GM23338 (cell line): Measurements from ENCODE around the gene ARHGEF10L. TPM values are rescaled to one million over a fixed set of nuclear protein-coding genes. Genes with fewer than 3 reads are reported as not detected.

Source experiments
- ATAC-seq: fragments of 200-7000 bp; cut with Tn5 transposase; 3 replicates; pipeline ENCODE4 v1.9.1; 2020
- DNase-seq: peaks from one replicate; pipeline ENCODE4 v3.0.0-alpha.2; 2015; ENCODE audit warnings: low spot score
- H2AFZ ChIP-seq: fragments of 200-600 bp; sonication (generic); 2 replicates; pipeline ENCODE4 v1.8.0; 2016; ENCODE audit warnings: antibody characterized with exemption, mild to moderate bottlenecking, moderate library complexity
- H3F3A ChIP-seq: fragments of 200-600 bp; sonication (generic); replicated peaks from 2 replicates; pipeline ENCODE4 v1.8.0; 2017; ENCODE audit warnings: antibody characterized with exemption, mixed run types, low read depth
- H3K27ac ChIP-seq: fragments of 200-600 bp; sonication (generic); 2 replicates; pipeline ENCODE4 v1.6.1; 2016; ENCODE audit warnings: low read depth
- H3K27me3 ChIP-seq: fragments of 200-600 bp; sonication (generic); 2 replicates; pipeline ENCODE4 v1.8.0; 2016; ENCODE audit warnings: mild to moderate bottlenecking, mixed run types, moderate library complexity; ENCODE audit not compliant: insufficient read depth
- H3K36me3 ChIP-seq: fragments of 200-600 bp; sonication (generic); 2 replicates; pipeline ENCODE4 v1.8.0; 2016; ENCODE audit warnings: mild to moderate bottlenecking; ENCODE audit not compliant: insufficient read depth
- H3K4me1 ChIP-seq: fragments of 200-600 bp; sonication (generic); 2 replicates; pipeline ENCODE4 v1.8.0; 2016; ENCODE audit warnings: mild to moderate bottlenecking, moderate library complexity; ENCODE audit not compliant: insufficient read depth
- H3K4me2 ChIP-seq: fragments of 200-600 bp; sonication (generic); 2 replicates; pipeline ENCODE4 v1.7.1; 2017; ENCODE audit warnings: mixed run types
- H3K4me3 ChIP-seq: fragments of 200-600 bp; sonication (generic); 2 replicates; pipeline ENCODE4 v1.6.1; 2016; ENCODE audit warnings: mixed run types
- H3K79me2 ChIP-seq: fragments of 200-600 bp; sonication (generic); replicated peaks from 2 replicates; pipeline ENCODE4 v1.8.0; 2017; ENCODE audit warnings: mild to moderate bottlenecking; ENCODE audit not compliant: insufficient read depth
- H3K9me2 ChIP-seq: fragments of 200-600 bp; sonication (generic); 2 replicates; pipeline ENCODE4 v1.8.0; 2017; ENCODE audit not compliant: insufficient read depth
- H4K20me1 ChIP-seq: fragments of 200-600 bp; sonication (generic); replicated peaks from 2 replicates; pipeline ENCODE4 v1.8.0; 2017; ENCODE audit warnings: mild to moderate bottlenecking; ENCODE audit not compliant: insufficient read depth
- H3K27ac Mint-ChIP-seq: 2 replicates; pipeline ENCODE4 v1.8.0; 2020; ENCODE audit warnings: inconsistent platforms, mild to moderate bottlenecking, moderate library complexity, mixed read lengths
- H3K27me3 Mint-ChIP-seq: 3 replicates; pipeline ENCODE4 v1.8.0; 2022; ENCODE audit warnings: low read depth, mild to moderate bottlenecking, moderate library complexity, mixed read lengths, inconsistent platforms; ENCODE audit not compliant: insufficient read depth, poor library complexity
- H3K36me3 Mint-ChIP-seq: 3 replicates; pipeline ENCODE4 v1.8.0; 2021; ENCODE audit warnings: low read depth, mild to moderate bottlenecking, inconsistent platforms, moderate library complexity, mixed read lengths
- H3K4me1 Mint-ChIP-seq: 3 replicates; pipeline ENCODE4 v1.8.0; 2020; ENCODE audit warnings: mild to moderate bottlenecking, inconsistent platforms, mixed read lengths
- H3K4me3 Mint-ChIP-seq: 3 replicates; pipeline ENCODE4 v1.8.0; 2021; ENCODE audit warnings: moderate library complexity, mild to moderate bottlenecking, inconsistent platforms, mixed read lengths
- H3K9me3 Mint-ChIP-seq: 3 replicates; pipeline ENCODE4 v1.8.0; 2020; ENCODE audit warnings: moderate library complexity, mild to moderate bottlenecking, inconsistent platforms, mixed read lengths
- CREB1 ChIP-seq: fragments of 250-450 bp; sonication (Bioruptor Pico); IDR thresholded peaks from 2 replicates; pipeline ENCODE4 v1.5.0; 2020; ENCODE audit warnings: low read depth, mild to moderate bottlenecking, moderate library complexity
- ETS1 ChIP-seq: IDR thresholded peaks from 2 replicates; pipeline ENCODE4 v1.6.1; 2016; ENCODE audit warnings: antibody characterized with exemption
- EZH2 ChIP-seq: fragments of 200-600 bp; sonication (generic); IDR thresholded peaks from one replicate; pipeline ENCODE4 v1.8.0; 2017; ENCODE audit warnings: antibody characterized with exemption, mild to moderate bottlenecking, low read depth; ENCODE audit not compliant: unreplicated experiment
- JUNB ChIP-seq: IDR thresholded peaks from one replicate; pipeline ENCODE4 v1.6.1; 2016; ENCODE audit warnings: antibody characterized with exemption; ENCODE audit not compliant: unreplicated experiment
- NANOG ChIP-seq: IDR thresholded peaks from 2 replicates; pipeline ENCODE4 v1.6.1; 2016; ENCODE audit warnings: antibody characterized with exemption, borderline replicate concordance
- STAT1 ChIP-seq: IDR thresholded peaks from one replicate; pipeline ENCODE4 v1.6.1; 2016; ENCODE audit warnings: antibody characterized with exemption; ENCODE audit not compliant: unreplicated experiment
- ZNF114 ChIP-seq: fragments of 250-450 bp; sonication (Bioruptor Pico); IDR thresholded peaks from 2 replicates; pipeline ENCODE4 v1.5.0; 2020; ENCODE audit warnings: mild to moderate bottlenecking, moderate library complexity
- ZNF331 ChIP-seq: fragments of 250-450 bp; sonication (Bioruptor Pico); IDR thresholded peaks from 2 replicates; pipeline ENCODE4 v1.5.0; 2020; ENCODE audit warnings: low read depth, mild to moderate bottlenecking, moderate library complexity
- polyA plus RNA-seq: library from polyadenylated mRNA; unstranded; fragments of >200 nt; fragmentation: Nextera tagmentation; extraction: Ambion mirVana; gene quantifications from 2 replicates; pipeline ENCODE4 v1.2.1, GENCODE V29; 2016
- total RNA-seq: library from RNA; depleted of rRNA; stranded (reverse); fragments of >200 nt; shearing (Covaris generic); gene quantifications from 2 replicates; pipeline ENCODE4 v1.2.3, GENCODE V29; 2014
- TF ChIP-seq, protein P1 (sequence below): fragments of 250-450 bp; sonication (Bioruptor Pico); IDR thresholded peaks from 2 replicates; pipeline ENCODE4 v1.5.0; 2020; ENCODE audit warnings: mild to moderate bottlenecking, moderate library complexity
- TF ChIP-seq, protein P2 (sequence below), 2 experiments: fragments of 200-600 bp in 1 of 2; sonication (generic) in 1 of 2; conservative IDR thresholded peaks; 2 replicates each; pipeline versions ENCODE4 v1.5.1 to v1.6.1; 2016 to 2017; ENCODE audit warnings: antibody characterized with exemption in 2 of 2, low read depth in 2 of 2, mild to moderate bottlenecking in 2 of 2, moderate library complexity in 1 of 2

The ARHGEF10L gene
- total and polyA plus RNA-seq, 2 experiments from 2014 or later = 12.1 to 46.8 TPM

DNA sequence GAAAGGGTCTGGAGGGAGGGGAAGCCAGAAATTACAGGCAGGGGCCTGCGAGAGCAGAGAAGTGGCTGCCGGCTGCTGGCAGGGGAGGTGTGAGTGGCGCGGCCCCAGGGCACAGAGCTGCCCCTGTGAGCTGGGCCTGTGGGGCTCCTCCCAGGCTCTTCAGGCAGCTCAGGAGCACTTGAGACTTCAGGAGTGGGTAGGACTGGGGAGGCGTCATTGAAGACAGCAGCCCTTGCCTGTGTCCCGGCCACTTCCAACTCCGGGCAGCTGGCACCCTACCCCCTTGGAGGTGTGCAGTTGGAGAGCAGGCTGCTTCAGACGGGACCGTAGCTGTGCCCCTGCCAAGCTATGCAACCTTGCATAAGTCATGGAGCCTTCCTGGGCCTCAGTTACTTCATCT is 128.1 kb downstream of the ARHGEF10L start:
- Mint-ChIP-seq H3K4me3 (no peak overlapping the region), H3K27ac (no peak overlapping the region), H3K27me3 (peaks cover 11% of the 10 kb centered on the region), H3K36me3 (peaks cover 43% of the 10 kb centered on the region), H3K9me3 (no peaks in the 10 kb centered on the region; the same call in 2 of the 3 replicates), H3K4me1 (peaks cover 28% of the 10 kb centered on the region)
- H2AFZ ChIP-seq = no peak overlapping the region
- no peak for ATAC-seq
- no peak for DNase-seq
- H3K36me3 ChIP-seq = 0 out of 2 replicates have a peak, but pooled peaks cover 4% of the 10 kb centered on the region
- no peaks in the 10 kb centered on the region for H3F3A ChIP-seq
- H3K9me2 ChIP-seq = no peaks in the 10 kb centered on the region
- TF ChIP-seq ETS1 (no peak), STAT1 (no peak), ZNF331 (CRISPR knock-in tag) (no peak), ZNF114 (no peak), CREB1 (CRISPR knock-in tag) (no peak), JUNB (no peak), NANOG (no peak), EZH2 (no peak)
- TF ChIP-seq, protein P1, sequence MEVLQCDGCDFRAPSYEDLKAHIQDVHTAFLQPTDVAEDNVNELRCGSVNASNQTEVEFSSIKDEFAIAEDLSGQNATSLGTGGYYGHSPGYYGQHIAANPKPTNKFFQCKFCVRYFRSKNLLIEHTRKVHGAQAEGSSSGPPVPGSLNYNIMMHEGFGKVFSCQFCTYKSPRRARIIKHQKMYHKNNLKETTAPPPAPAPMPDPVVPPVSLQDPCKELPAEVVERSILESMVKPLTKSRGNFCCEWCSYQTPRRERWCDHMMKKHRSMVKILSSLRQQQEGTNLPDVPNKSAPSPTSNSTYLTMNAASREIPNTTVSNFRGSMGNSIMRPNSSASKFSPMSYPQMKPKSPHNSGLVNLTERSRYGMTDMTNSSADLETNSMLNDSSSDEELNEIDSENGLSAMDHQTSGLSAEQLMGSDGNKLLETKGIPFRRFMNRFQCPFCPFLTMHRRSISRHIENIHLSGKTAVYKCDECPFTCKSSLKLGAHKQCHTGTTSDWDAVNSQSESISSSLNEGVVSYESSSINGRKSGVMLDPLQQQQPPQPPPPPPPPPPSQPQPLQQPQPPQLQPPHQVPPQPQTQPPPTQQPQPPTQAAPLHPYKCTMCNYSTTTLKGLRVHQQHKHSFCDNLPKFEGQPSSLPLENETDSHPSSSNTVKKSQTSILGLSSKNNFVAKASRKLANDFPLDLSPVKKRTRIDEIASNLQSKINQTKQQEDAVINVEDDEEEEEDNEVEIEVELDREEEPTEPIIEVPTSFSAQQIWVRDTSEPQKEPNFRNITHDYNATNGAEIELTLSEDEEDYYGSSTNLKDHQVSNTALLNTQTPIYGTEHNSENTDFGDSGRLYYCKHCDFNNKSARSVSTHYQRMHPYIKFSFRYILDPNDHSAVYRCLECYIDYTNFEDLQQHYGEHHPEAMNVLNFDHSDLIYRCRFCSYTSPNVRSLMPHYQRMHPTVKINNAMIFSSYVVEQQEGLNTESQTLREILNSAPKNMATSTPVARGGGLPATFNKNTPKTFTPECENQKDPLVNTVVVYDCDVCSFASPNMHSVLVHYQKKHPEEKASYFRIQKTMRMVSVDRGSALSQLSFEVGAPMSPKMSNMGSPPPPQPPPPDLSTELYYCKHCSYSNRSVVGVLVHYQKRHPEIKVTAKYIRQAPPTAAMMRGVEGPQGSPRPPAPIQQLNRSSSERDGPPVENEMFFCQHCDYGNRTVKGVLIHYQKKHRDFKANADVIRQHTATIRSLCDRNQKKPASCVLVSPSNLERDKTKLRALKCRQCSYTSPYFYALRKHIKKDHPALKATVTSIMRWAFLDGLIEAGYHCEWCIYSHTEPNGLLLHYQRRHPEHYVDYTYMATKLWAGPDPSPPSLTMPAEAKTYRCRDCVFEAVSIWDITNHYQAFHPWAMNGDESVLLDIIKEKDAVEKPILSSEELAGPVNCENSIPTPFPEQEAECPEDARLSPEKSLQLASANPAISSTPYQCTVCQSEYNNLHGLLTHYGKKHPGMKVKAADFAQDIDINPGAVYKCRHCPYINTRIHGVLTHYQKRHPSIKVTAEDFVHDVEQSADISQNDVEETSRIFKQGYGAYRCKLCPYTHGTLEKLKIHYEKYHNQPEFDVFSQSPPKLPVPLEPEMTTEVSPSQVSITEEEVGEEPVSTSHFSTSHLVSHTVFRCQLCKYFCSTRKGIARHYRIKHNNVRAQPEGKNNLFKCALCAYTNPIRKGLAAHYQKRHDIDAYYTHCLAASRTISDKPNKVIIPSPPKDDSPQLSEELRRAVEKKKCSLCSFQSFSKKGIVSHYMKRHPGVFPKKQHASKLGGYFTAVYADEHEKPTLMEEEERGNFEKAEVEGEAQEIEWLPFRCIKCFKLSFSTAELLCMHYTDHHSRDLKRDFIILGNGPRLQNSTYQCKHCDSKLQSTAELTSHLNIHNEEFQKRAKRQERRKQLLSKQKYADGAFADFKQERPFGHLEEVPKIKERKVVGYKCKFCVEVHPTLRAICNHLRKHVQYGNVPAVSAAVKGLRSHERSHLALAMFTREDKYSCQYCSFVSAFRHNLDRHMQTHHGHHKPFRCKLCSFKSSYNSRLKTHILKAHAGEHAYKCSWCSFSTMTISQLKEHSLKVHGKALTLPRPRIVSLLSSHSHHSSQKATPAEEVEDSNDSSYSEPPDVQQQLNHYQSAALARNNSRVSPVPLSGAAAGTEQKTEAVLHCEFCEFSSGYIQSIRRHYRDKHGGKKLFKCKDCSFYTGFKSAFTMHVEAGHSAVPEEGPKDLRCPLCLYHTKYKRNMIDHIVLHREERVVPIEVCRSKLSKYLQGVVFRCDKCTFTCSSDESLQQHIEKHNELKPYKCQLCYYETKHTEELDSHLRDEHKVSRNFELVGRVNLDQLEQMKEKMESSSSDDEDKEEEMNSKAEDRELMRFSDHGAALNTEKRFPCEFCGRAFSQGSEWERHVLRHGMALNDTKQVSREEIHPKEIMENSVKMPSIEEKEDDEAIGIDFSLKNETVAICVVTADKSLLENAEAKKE (CRISPR knock-in tag) = no peak
- TF ChIP-seq, protein P2, sequence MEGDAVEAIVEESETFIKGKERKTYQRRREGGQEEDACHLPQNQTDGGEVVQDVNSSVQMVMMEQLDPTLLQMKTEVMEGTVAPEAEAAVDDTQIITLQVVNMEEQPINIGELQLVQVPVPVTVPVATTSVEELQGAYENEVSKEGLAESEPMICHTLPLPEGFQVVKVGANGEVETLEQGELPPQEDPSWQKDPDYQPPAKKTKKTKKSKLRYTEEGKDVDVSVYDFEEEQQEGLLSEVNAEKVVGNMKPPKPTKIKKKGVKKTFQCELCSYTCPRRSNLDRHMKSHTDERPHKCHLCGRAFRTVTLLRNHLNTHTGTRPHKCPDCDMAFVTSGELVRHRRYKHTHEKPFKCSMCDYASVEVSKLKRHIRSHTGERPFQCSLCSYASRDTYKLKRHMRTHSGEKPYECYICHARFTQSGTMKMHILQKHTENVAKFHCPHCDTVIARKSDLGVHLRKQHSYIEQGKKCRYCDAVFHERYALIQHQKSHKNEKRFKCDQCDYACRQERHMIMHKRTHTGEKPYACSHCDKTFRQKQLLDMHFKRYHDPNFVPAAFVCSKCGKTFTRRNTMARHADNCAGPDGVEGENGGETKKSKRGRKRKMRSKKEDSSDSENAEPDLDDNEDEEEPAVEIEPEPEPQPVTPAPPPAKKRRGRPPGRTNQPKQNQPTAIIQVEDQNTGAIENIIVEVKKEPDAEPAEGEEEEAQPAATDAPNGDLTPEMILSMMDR (conservative IDR thresholded peaks at IDR 0.05; ENCODE audit: low read depth in 2 of 2) = no peak
- H3K27me3 ChIP-seq = no peaks in the 10 kb centered on the region
- H3K27ac ChIP-seq = no peak overlapping the region
- no peak overlapping the region for H3K4me2 ChIP-seq
- 0 out of 2 replicates have a peak, but pooled peaks cover 2% of the 10 kb centered on the region for H3K79me2 ChIP-seq
- H3K4me3 ChIP-seq = no peak overlapping the region
- H3K4me1 ChIP-seq = peaks cover 11% of the 10 kb centered on the region; the same call in 1 of the 2 replicates
- peaks cover 1% of the 10 kb centered on the region for H4K20me1 ChIP-seq
